LNCaP clone FGC (cell line): Measurements from ENCODE around the gene SMAD3.
A peak's percentile ranks its signal among the peaks of the same experiment; 100 is the strongest.

ENCODE experiments used
- DNase-seq: peaks from one replicate; pipeline ENCODE4 v3.0.0-alpha.2; 2011; ENCODE audit warnings: low read depth
- H3K4me3 ChIP-seq: 2 replicates; pipeline ENCODE4 v1.5.1; 2011; ENCODE audit warnings: mild to moderate bottlenecking, low read depth, low read length, control low read depth
- CTCF ChIP-seq: IDR thresholded peaks from 2 replicates; pipeline ENCODE4 v1.5.1; 2012; ENCODE audit warnings: mild to moderate bottlenecking; ENCODE audit not compliant: control insufficient read depth, insufficient read depth; ENCODE audit errors: extremely low read depth

Gene SMAD3

DNA sequence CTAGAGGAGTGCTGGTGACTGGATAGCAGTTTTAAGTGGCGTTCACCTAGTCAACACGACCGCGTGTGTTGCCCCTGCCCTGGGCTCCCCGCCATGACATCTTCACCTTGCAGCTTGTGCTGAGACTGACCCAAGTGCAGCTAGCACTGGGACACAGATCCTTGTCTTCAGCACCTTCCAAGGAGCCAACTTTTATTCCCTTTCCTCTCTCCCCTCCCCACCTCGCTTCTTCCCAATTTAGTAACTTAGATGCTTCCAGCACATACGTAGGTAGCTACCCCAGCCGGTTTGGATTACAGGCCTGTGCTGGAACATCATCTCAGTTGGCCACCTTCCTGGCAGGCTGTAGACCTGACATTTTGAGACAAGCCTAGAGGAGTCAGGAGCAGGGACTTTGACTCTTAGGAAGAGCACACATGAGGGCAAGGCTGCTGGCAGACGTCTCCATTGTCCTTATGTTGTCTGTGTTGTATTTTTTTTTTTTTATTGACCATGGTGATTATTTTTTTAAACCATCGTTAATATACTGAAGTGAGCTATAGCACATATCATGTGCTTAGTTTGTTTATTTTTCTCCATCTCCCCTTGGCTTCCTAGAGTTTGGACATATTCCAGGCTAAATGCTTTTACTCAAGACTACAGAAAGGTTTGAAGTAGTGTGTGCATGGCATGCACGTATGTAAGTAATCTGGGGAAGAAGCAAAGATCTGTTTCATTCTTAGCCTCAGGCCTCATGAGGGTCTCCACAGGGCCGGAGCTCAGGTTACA is 128.0 kb downstream of the SMAD3 start:
- peak; percentile 54 for DNase-seq
- H3K4me3 ChIP-seq, result no peak overlapping the region
- TF ChIP-seq CTCF, result no peak

- TF ChIP-seq CTCF, result no peak
- no peak overlapping the region for H3K4me3 ChIP-seq
- no peak for DNase-seq
These were observed 129.0 kb downstream of the SMAD3 start for GRCh38 chr15:67194171-67195114.

GRCh38 chr15:67195305-67195704 is 129.9 kb downstream of the SMAD3 start:
- DNase-seq, result no peak
- TF ChIP-seq CTCF, result no peak
- no peak overlapping the region for H3K4me3 ChIP-seq

- no peak for DNase-seq
- no peak overlapping the region for H3K4me3 ChIP-seq
- TF ChIP-seq CTCF, result no peak
These were observed 130.8 kb downstream of the SMAD3 start for GRCh38 chr15:67196222-67196621.

- no peak for DNase-seq
- no peak for TF ChIP-seq CTCF
- no peak overlapping the region for H3K4me3 ChIP-seq
These were observed 131.4 kb downstream of the SMAD3 start for GRCh38 chr15:67196672-67197363.

DNA sequence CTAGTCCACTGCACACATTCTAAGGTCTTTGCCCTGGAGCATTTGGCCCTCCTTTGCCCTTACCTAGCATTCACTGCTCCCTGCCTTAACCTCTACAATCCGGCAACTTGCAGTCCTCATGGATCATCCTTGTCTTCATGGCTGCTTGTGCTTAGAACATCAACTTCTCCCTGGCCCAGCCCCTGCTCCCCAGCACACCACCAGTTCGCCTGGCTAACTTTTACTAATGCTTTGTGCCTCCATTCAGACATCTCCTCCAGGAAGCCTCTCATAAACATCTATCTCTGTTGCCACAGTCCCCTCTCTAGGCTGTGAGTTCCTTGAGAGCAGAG is 131.9 kb downstream of the SMAD3 start:
- TF ChIP-seq CTCF, result no peak
- no peak overlapping the region for H3K4me3 ChIP-seq
- DNase-seq, result no peak
